ENCODE results near the gene GLT8D1.
"Not testable (repeated sequence)": the region's sequence is repeated elsewhere in the genome, so short reads cannot be mapped to it uniquely, and the experiment has no call there.

Gene GLT8D1

DNA sequence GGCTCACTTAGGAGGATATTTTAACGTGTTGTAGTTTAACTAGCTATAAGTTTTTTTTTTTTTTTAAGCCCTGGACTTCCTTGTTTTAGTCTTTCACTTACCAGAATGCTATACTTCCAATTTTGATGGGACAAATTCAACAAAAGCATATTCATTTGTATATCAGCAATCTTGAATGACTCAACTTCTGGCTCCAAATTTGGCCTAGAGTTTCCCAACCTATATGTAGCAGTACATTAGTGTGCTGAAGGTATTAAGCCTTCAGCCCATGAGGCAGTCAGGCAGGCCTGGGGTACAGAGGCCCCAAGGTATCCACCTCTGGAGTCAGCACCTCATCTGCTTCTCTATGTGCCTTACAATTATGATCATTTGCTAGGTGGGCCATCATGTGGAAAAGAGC, 25.8 kb downstream of the GLT8D1 start:
- DNase-seq (ENCODE audit: low spot score) (no peak), ATAC-seq (ENCODE audit: low read depth) (peak; percentile 30; the same call in 1 of the 3 replicates)
- no peak for TF ChIP-seq CTCF (IDR thresholded peaks at IDR 0.05; ENCODE audit: poor library complexity, severe bottlenecking)
- Histone ChIP-seq H3K9me3 (ENCODE audit: severe bottlenecking) (no peaks in the 10 kb centered on the region), H3K27me3 (ENCODE audit: insufficient read depth, poor library complexity, severe bottlenecking) (no peaks in the 10 kb centered on the region), H3K36me3 (ENCODE audit: low read depth) (peaks cover 62% of the 10 kb centered on the region), H3K4me3 (ENCODE audit: severe bottlenecking) (no peak overlapping the region), H3K27ac (ENCODE audit: poor library complexity, severe bottlenecking) (no peak overlapping the region), H3K4me1 (ENCODE audit: insufficient read depth, poor library complexity, severe bottlenecking) (peaks cover 6% of the 10 kb centered on the region)

DNA sequence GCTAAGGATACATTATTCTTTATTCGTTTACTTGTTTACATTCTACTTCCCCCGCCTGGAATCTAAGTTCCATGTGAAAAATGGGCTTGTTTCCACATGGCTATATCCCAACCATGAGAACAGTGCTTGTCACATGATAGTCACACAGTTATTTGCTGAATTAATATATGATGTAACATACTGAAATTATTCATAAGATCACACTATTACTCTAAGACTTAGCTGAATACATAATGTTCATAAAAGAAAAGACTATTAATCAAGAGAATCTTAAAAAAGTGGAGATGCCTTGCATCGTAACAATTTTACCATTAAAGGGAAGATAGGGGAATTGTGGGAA, 26.4 kb downstream of the GLT8D1 start:
- H3K9me3 ChIP-seq (ENCODE audit: severe bottlenecking) = no peaks in the 10 kb centered on the region
- peaks cover 60% of the 10 kb centered on the region for H3K36me3 ChIP-seq (ENCODE audit: low read depth)
- ATAC-seq (ENCODE audit: low read depth) = no peak
- peaks cover under 1% of the 10 kb centered on the region for H3K4me1 ChIP-seq (ENCODE audit: insufficient read depth, poor library complexity, severe bottlenecking)
- H3K27me3 ChIP-seq (ENCODE audit: insufficient read depth, poor library complexity, severe bottlenecking) = no peaks in the 10 kb centered on the region
- no peak overlapping the region for H3K27ac ChIP-seq (ENCODE audit: poor library complexity, severe bottlenecking)
- no peak overlapping the region for H3K4me3 ChIP-seq (ENCODE audit: severe bottlenecking)
- no peak for TF ChIP-seq CTCF (IDR thresholded peaks at IDR 0.05; ENCODE audit: poor library complexity, severe bottlenecking)
- DNase-seq (ENCODE audit: low spot score) = no peak

GRCh38 chr3:52678265-52679198, 27.1 kb downstream of the GLT8D1 start:
- Histone ChIP-seq H3K27me3 (ENCODE audit: insufficient read depth, poor library complexity, severe bottlenecking) (no peaks in the 10 kb centered on the region), H3K4me1 (ENCODE audit: insufficient read depth, poor library complexity, severe bottlenecking) (no peaks in the 10 kb centered on the region), H3K36me3 (ENCODE audit: low read depth) (peaks cover 64% of the 10 kb centered on the region), H3K27ac (ENCODE audit: poor library complexity, severe bottlenecking) (no peak overlapping the region), H3K4me3 (ENCODE audit: severe bottlenecking) (no peak overlapping the region), H3K9me3 (ENCODE audit: severe bottlenecking) (no peaks in the 10 kb centered on the region)
- no peak for ATAC-seq (ENCODE audit: low read depth)
- no peak for TF ChIP-seq CTCF (IDR thresholded peaks at IDR 0.05; ENCODE audit: poor library complexity, severe bottlenecking)
- DNase-seq (ENCODE audit: low spot score) = no peak

GRCh38 chr3:52676201-52676600, 29.4 kb downstream of the GLT8D1 start:
- not testable (repeated sequence) for H3K27me3 ChIP-seq (ENCODE audit: insufficient read depth, poor library complexity, severe bottlenecking); H3K9me3 ChIP-seq (ENCODE audit: severe bottlenecking); H3K4me3 ChIP-seq (ENCODE audit: severe bottlenecking); DNase-seq (ENCODE audit: low spot score); H3K4me1 ChIP-seq (ENCODE audit: insufficient read depth, poor library complexity, severe bottlenecking); H3K27ac ChIP-seq (ENCODE audit: poor library complexity, severe bottlenecking); ATAC-seq (ENCODE audit: low read depth)
- H3K36me3 ChIP-seq (ENCODE audit: low read depth) = peaks cover 72% of the 10 kb centered on the region

DNA sequence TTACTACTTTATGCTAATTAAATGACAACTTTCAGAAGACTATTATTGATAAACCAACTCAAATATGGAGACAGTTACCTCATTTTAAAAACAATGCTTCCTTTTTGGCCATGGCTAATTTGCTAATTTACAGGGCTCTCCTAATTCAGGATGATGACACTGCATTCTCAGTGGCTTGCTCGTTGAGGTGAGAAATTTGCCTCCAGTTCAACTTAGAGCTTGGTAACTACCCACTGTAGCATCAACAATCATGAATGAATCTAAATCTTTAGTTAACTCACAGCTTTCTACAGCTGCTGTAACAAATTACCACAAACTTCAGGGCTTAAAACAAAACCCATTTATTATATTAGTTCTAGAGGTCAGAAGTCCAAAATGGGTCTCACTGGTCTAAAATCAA, 33.9 kb downstream of the GLT8D1 start:
- Histone ChIP-seq H3K9me3 (ENCODE audit: severe bottlenecking) (no peaks in the 10 kb centered on the region), H3K4me1 (ENCODE audit: insufficient read depth, poor library complexity, severe bottlenecking) (peaks cover 21% of the 10 kb centered on the region), H3K27ac (ENCODE audit: poor library complexity, severe bottlenecking) (peak overlapping the region; percentile 96), H3K27me3 (ENCODE audit: insufficient read depth, poor library complexity, severe bottlenecking) (no peaks in the 10 kb centered on the region), H3K4me3 (ENCODE audit: severe bottlenecking) (no peak overlapping the region), H3K36me3 (ENCODE audit: low read depth) (peaks cover 65% of the 10 kb centered on the region)
- no peak for TF ChIP-seq CTCF (IDR thresholded peaks at IDR 0.05; ENCODE audit: poor library complexity, severe bottlenecking)
- ATAC-seq (ENCODE audit: low read depth) (no peak), DNase-seq (ENCODE audit: low spot score) (no peak)

Data from RWPE2 (cell line).